Neural cell (in vitro differentiated cells): ENCODE measurements around the gene NOS1AP. TPM values are rescaled to one million over a fixed set of nuclear protein-coding genes. Genes with fewer than 3 reads are reported as not detected.

ENCODE experiments used
- H2AFZ ChIP-seq: fragments of 200-600, 300-800 bp; sonication (generic), shearing (Covaris generic); 2 replicates; pipeline ENCODE4 v1.6.0; 2014; ENCODE audit warnings: low read depth, mild to moderate bottlenecking, antibody characterized with exemption, low read length, moderate library complexity
- H3F3A ChIP-seq: fragments of 200-600 bp; shearing (Covaris generic); 2 replicates; pipeline ENCODE4 v1.6.1; 2016; ENCODE audit warnings: mild to moderate bottlenecking, moderate library complexity, mixed read lengths, antibody characterized with exemption, low read length; ENCODE audit not compliant: insufficient read depth, poor library complexity, severe bottlenecking
- H3K27ac ChIP-seq: fragments of 200-600, 300-800 bp; sonication (generic), shearing (Covaris generic); 2 replicates; pipeline ENCODE4 v1.5.1; 2014; ENCODE audit warnings: mild to moderate bottlenecking, low read length, moderate library complexity
- H3K27me3 ChIP-seq: fragments of 300-800, 200-600 bp; sonication (generic), shearing (Covaris generic); 2 replicates; pipeline ENCODE4 v1.6.0; 2014; ENCODE audit warnings: mild to moderate bottlenecking, low read depth, low read length, moderate library complexity; ENCODE audit not compliant: insufficient read depth
- H3K36me3 ChIP-seq: fragments of 300-800, 200-600 bp; sonication (generic), shearing (Covaris generic); 2 replicates; pipeline ENCODE4 v1.5.1; 2014; ENCODE audit warnings: mild to moderate bottlenecking, antibody characterized with exemption, low read length, moderate library complexity; ENCODE audit not compliant: insufficient read depth
- H3K4me2 ChIP-seq: fragments of 300-800, 200-600 bp; sonication (generic), shearing (Covaris generic); 2 replicates; pipeline ENCODE4 v1.6.0; 2014; ENCODE audit warnings: mild to moderate bottlenecking, low read length
- H3K4me3 ChIP-seq: fragments of 300-800, 200-600 bp; sonication (generic), shearing (Covaris generic); 2 replicates; pipeline ENCODE4 v1.5.1; 2014; ENCODE audit warnings: mild to moderate bottlenecking, low read length, moderate library complexity
- H3K79me2 ChIP-seq: fragments of 200-600 bp; shearing (Covaris generic); replicated peaks from 2 replicates; pipeline ENCODE4 v1.6.0; 2014; ENCODE audit warnings: mild to moderate bottlenecking, low read length, moderate library complexity; ENCODE audit not compliant: insufficient read depth
- H3K9ac ChIP-seq: fragments of 300-800, 200-600 bp; sonication (generic), shearing (Covaris generic); 2 replicates; pipeline ENCODE4 v1.6.1; 2016; ENCODE audit warnings: mild to moderate bottlenecking, low read length, mixed read lengths
- H3K9me2 ChIP-seq: fragments of 200-600 bp; shearing (Covaris generic); 2 replicates; pipeline ENCODE4 v1.6.1; 2016; ENCODE audit warnings: mild to moderate bottlenecking, low read length, mixed read lengths; ENCODE audit not compliant: insufficient read depth
- H3K9me3 ChIP-seq: fragments of 200-600, 300-800 bp; sonication (generic), shearing (Covaris generic); 2 replicates; pipeline ENCODE4 v1.6.1; 2016; ENCODE audit warnings: mild to moderate bottlenecking, mixed run types, low read length, moderate library complexity, mixed read lengths
- H4K20me1 ChIP-seq: fragments of 200-600 bp; shearing (Covaris generic); 2 replicates; pipeline ENCODE4 v1.6.1; 2016; ENCODE audit warnings: mild to moderate bottlenecking, mixed run types; ENCODE audit not compliant: insufficient read depth
- EP300 ChIP-seq: fragments of 450-650 bp; conservative IDR thresholded peaks from 2 replicates; pipeline ENCODE4 v1.6.1; 2014; ENCODE audit warnings: antibody characterized with exemption, mild to moderate bottlenecking, moderate library complexity; ENCODE audit not compliant: poor library complexity, severe bottlenecking
- EZH2 ChIP-seq: fragments of 200-600, 300-800 bp; shearing (Covaris generic), sonication (generic); IDR thresholded peaks from 2 replicates; pipeline ENCODE4 v1.6.1; 2014; ENCODE audit warnings: antibody characterized with exemption, low read length, borderline replicate concordance, mild to moderate bottlenecking; ENCODE audit not compliant: insufficient read depth, poor library complexity, severe bottlenecking
- MXI1 ChIP-seq: fragments of 450-650 bp; conservative IDR thresholded peaks from 2 replicates; pipeline ENCODE4 v1.6.1; 2014; ENCODE audit warnings: antibody characterized with exemption, mild to moderate bottlenecking; ENCODE audit not compliant: poor library complexity, severe bottlenecking
- POLR2AphosphoS5 ChIP-seq: IDR thresholded peaks from 2 replicates; pipeline ENCODE4 v1.6.1; 2012
- RAD21 ChIP-seq: fragments of 450-650 bp; conservative IDR thresholded peaks from 2 replicates; pipeline ENCODE4 v1.6.1; 2014; ENCODE audit warnings: antibody characterized with exemption, mild to moderate bottlenecking, moderate library complexity
- SMC3 ChIP-seq: fragments of 450-650 bp; conservative IDR thresholded peaks from 2 replicates; pipeline ENCODE4 v1.6.1; 2014; ENCODE audit warnings: antibody characterized with exemption, mild to moderate bottlenecking, moderate library complexity; ENCODE audit not compliant: poor library complexity
- TAF1 ChIP-seq: IDR thresholded peaks from 2 replicates; pipeline ENCODE4 v1.6.1; 2012; ENCODE audit warnings: low read depth
- polyA plus RNA-seq: library from polyadenylated mRNA; depleted of rRNA; stranded (reverse); fragments of >200 nt; gene quantifications from 2 replicates; pipeline ENCODE4 v1.2.3, GENCODE V29; 2014
- TF ChIP-seq, protein P1 (sequence below): IDR thresholded peaks from 2 replicates; pipeline ENCODE4 v1.6.1; 2012; ENCODE audit warnings: borderline replicate concordance
- TF ChIP-seq, protein P2 (sequence below): fragments of 450-650 bp; IDR thresholded peaks from 2 replicates; pipeline ENCODE4 v1.5.1; 2014; ENCODE audit warnings: antibody characterized with exemption, mild to moderate bottlenecking, moderate library complexity; ENCODE audit not compliant: poor library complexity, severe bottlenecking

NOS1AP gene
- polyA plus RNA-seq, 1 donor from 2014 or later: 5.3 TPM

DNA sequence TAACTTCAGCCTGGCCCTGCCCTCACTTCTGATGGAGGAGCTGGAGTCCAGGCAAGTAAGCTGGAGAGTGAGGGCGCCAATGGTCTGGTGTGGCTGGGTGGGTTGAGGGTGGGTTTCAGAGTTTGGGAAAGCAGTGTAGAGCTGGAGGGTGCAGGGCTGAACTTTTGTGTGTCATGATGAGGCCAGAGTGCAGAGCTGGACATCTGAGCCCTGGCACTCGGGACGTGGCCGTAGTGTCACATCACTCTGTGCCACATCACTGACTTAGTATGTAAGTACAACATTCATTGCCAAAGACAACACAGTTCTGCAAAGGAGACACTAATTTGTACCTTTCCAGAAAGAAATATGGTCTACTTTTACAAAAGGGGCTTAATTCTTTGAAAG, 291.4 kb downstream of the NOS1AP start:
- TF ChIP-seq POLR2AphosphoS5 (no peak), EZH2 (no peak), TAF1 (no peak), EP300 (no peak), RAD21 (no peak), MXI1 (no peak), SMC3 (no peak)
- TF ChIP-seq, protein P1, sequence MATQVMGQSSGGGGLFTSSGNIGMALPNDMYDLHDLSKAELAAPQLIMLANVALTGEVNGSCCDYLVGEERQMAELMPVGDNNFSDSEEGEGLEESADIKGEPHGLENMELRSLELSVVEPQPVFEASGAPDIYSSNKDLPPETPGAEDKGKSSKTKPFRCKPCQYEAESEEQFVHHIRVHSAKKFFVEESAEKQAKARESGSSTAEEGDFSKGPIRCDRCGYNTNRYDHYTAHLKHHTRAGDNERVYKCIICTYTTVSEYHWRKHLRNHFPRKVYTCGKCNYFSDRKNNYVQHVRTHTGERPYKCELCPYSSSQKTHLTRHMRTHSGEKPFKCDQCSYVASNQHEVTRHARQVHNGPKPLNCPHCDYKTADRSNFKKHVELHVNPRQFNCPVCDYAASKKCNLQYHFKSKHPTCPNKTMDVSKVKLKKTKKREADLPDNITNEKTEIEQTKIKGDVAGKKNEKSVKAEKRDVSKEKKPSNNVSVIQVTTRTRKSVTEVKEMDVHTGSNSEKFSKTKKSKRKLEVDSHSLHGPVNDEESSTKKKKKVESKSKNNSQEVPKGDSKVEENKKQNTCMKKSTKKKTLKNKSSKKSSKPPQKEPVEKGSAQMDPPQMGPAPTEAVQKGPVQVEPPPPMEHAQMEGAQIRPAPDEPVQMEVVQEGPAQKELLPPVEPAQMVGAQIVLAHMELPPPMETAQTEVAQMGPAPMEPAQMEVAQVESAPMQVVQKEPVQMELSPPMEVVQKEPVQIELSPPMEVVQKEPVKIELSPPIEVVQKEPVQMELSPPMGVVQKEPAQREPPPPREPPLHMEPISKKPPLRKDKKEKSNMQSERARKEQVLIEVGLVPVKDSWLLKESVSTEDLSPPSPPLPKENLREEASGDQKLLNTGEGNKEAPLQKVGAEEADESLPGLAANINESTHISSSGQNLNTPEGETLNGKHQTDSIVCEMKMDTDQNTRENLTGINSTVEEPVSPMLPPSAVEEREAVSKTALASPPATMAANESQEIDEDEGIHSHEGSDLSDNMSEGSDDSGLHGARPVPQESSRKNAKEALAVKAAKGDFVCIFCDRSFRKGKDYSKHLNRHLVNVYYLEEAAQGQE: no peak
- TF ChIP-seq, protein P2, sequence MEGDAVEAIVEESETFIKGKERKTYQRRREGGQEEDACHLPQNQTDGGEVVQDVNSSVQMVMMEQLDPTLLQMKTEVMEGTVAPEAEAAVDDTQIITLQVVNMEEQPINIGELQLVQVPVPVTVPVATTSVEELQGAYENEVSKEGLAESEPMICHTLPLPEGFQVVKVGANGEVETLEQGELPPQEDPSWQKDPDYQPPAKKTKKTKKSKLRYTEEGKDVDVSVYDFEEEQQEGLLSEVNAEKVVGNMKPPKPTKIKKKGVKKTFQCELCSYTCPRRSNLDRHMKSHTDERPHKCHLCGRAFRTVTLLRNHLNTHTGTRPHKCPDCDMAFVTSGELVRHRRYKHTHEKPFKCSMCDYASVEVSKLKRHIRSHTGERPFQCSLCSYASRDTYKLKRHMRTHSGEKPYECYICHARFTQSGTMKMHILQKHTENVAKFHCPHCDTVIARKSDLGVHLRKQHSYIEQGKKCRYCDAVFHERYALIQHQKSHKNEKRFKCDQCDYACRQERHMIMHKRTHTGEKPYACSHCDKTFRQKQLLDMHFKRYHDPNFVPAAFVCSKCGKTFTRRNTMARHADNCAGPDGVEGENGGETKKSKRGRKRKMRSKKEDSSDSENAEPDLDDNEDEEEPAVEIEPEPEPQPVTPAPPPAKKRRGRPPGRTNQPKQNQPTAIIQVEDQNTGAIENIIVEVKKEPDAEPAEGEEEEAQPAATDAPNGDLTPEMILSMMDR: no peak
- Histone ChIP-seq H3F3A (no peaks in the 10 kb centered on the region), H3K27me3 (no peaks in the 10 kb centered on the region), H3K36me3 (peaks cover 6% of the 10 kb centered on the region), H3K9me3 (no peaks in the 10 kb centered on the region), H3K4me3 (no peak overlapping the region), H4K20me1 (no peaks in the 10 kb centered on the region), H3K9me2 (no peaks in the 10 kb centered on the region), H2AFZ (no peak overlapping the region), H3K79me2 (no peaks in the 10 kb centered on the region), H3K4me2 (no peak overlapping the region), H3K9ac (no peak overlapping the region), H3K27ac (no peak overlapping the region)

DNA sequence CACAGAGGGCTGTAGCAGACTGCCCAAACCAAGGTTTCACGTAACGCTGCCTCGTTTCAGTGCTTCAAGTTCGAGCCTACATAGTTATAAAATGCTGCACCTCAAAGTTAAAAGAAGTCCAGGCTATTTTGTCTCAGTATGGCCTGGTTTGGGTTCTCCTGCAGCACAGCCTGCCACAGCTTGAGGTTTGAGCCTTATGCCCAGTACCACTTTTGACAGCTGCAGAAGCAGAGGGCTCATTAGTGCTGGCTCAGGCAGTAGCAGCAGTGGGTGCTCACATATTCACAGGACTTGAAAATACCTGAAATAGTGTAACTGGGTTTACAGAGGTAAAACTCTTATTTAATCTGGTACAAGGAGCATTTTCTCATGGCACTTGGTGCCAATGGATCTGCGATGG, 291.9 kb downstream of the NOS1AP start:
- no peaks in the 10 kb centered on the region for H3K79me2 ChIP-seq
- no peak overlapping the region for H2AFZ ChIP-seq
- H4K20me1 ChIP-seq: no peaks in the 10 kb centered on the region
- no peak overlapping the region for H3K4me2 ChIP-seq
- TF ChIP-seq, protein P2: no peak
- TF ChIP-seq SMC3 (no peak), RAD21 (no peak), POLR2AphosphoS5 (no peak), EZH2 (no peak), EP300 (no peak), TAF1 (no peak), MXI1 (no peak)
- TF ChIP-seq, protein P1: no peak
- no peaks in the 10 kb centered on the region for H3K27me3 ChIP-seq
- no peak overlapping the region for H3K27ac ChIP-seq
- H3K4me3 ChIP-seq: no peak overlapping the region
- H3K36me3 ChIP-seq: peaks cover 6% of the 10 kb centered on the region
- H3K9me3 ChIP-seq: no peaks in the 10 kb centered on the region
- no peaks in the 10 kb centered on the region for H3F3A ChIP-seq
- no peaks in the 10 kb centered on the region for H3K9me2 ChIP-seq
- no peak overlapping the region for H3K9ac ChIP-seq
